Measurements from ENCODE around the gene NCOR2.

DNA sequence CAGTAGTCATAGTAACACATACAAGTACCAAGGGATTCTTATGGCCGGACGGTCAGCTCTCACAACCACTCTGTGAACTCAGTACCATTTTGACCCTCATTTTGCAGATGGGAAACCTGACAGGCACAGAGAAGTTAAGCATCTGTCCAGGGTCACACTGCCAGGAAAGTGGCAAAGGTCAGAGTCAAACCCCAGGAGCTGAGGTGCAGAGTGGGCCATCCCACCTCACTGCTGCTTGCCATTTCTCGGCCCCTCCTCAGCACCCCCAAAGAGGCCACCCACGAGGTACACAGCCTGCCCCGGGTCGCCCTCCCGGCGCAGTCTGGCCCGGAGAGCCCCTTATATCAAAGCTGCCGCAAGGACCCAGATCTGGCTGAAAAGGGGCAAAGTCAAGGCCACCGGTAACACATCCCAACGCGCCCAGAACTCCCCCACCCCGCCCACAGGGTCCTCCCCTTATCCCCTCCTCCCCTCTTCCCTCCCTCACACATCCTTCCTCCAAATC lies 1.7 kb downstream of the NCOR2 start:
- no peak for TF ChIP-seq CREB1 (IDR thresholded peaks at IDR 0.05)
- TF ChIP-seq SP2 (IDR thresholded peaks at IDR 0.05; ENCODE audit: low read length): no peak
- TF ChIP-seq, protein P1, sequence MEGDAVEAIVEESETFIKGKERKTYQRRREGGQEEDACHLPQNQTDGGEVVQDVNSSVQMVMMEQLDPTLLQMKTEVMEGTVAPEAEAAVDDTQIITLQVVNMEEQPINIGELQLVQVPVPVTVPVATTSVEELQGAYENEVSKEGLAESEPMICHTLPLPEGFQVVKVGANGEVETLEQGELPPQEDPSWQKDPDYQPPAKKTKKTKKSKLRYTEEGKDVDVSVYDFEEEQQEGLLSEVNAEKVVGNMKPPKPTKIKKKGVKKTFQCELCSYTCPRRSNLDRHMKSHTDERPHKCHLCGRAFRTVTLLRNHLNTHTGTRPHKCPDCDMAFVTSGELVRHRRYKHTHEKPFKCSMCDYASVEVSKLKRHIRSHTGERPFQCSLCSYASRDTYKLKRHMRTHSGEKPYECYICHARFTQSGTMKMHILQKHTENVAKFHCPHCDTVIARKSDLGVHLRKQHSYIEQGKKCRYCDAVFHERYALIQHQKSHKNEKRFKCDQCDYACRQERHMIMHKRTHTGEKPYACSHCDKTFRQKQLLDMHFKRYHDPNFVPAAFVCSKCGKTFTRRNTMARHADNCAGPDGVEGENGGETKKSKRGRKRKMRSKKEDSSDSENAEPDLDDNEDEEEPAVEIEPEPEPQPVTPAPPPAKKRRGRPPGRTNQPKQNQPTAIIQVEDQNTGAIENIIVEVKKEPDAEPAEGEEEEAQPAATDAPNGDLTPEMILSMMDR (IDR thresholded peaks at IDR 0.05; ENCODE audit: control extremely low read depth in 1 of 3, insufficient read depth in 1 of 3, low read depth in 1 of 3, low read length in 3 of 3): no peak
- no peak for TF ChIP-seq RAD21 (IDR thresholded peaks at IDR 0.05 in 1 of 2, conservative IDR thresholded peaks at IDR 0.05 in 1 of 2; ENCODE audit: low read depth in 2 of 2, low read length in 2 of 2)

Measured in H1 (cell line).